ENCODE data around the gene EGFL7. TPM values are rescaled to one million over a fixed set of nuclear protein-coding genes. Genes with fewer than 3 reads are reported as not detected.

EGFL7 gene
- total and polyA plus RNA-seq, 12 donors, result 1.9 to 452 (median 79.5) TPM

DNA sequence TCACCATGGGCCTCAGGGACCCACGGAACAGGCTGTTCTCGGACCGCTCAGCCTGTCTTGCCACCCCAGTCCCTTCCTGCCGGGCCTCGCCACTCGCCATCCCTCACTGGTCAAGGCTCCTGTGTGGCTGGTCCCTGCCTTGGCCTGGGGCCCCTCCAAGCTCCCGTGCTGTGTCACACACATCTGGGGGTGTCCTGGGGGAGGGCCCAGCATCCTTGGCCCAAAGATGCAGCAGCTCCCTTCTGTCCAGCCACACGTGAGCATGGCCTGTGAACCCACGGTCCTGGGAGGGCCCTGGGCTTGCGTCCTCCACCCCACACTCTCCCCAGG is 425 bp upstream of the EGFL7 start:
- WGBS, 4 donors, result 65 to 73% (median 67%) methylated on average over 1 to 10 of the region's 10 CpGs
- intact Hi-C loops (cut with DNase I), result no loop called here
- Histone ChIP-seq H3K27ac (peak overlapping the region in 3 of 5 donors; percentile 31 to 89 (median 34)), H3K36me3 (replicated peaks in 1 of 2) (no peaks in the 10 kb centered on the region), H3K4me3 (no peak overlapping the region), H3K27me3 (peaks cover 36% of the 10 kb centered on the region), H3K4me1 (replicated peaks in 1 of 2) (no peaks in the 10 kb centered on the region), H3K9me3 (replicated peaks in 1 of 3) (no peaks in the 10 kb centered on the region)
- DNase-seq, result no peak
- no peak for TF ChIP-seq CTCF (IDR thresholded peaks at IDR 0.05)
- TF ChIP-seq POLR2A (IDR thresholded peaks at IDR 0.05), result no peak

- H3K4me3 ChIP-seq, result peak overlapping the region in 1 of 4 donors; percentile 52
- TF ChIP-seq CTCF (IDR thresholded peaks at IDR 0.05) (no peak), POLR2A (IDR thresholded peaks at IDR 0.05) (no peak)
- no peaks in the 10 kb centered on the region for H3K9me3 ChIP-seq (replicated peaks in 1 of 3)
- peaks cover 25% of the 10 kb centered on the region for H3K27me3 ChIP-seq
- H3K27ac ChIP-seq, result peak overlapping the region in 4 of 5 donors; percentile 4 to 89 (median 40)
- intact Hi-C loops (cut with DNase I), result no loop called here
- H3K4me1 ChIP-seq (replicated peaks in 1 of 2), result no peaks in the 10 kb centered on the region
- DNase-seq, result peak in 1 of 7 donors; percentile 1
- H3K36me3 ChIP-seq (replicated peaks in 1 of 2), result no peaks in the 10 kb centered on the region
- WGBS, 4 donors, result 75 to 80% (median 76%) methylated on average over 13 to 27 of the region's 27 CpGs
Observed at GRCh38 chr9:136664000-136664915, 1.5 kb downstream of the EGFL7 start.

DNA sequence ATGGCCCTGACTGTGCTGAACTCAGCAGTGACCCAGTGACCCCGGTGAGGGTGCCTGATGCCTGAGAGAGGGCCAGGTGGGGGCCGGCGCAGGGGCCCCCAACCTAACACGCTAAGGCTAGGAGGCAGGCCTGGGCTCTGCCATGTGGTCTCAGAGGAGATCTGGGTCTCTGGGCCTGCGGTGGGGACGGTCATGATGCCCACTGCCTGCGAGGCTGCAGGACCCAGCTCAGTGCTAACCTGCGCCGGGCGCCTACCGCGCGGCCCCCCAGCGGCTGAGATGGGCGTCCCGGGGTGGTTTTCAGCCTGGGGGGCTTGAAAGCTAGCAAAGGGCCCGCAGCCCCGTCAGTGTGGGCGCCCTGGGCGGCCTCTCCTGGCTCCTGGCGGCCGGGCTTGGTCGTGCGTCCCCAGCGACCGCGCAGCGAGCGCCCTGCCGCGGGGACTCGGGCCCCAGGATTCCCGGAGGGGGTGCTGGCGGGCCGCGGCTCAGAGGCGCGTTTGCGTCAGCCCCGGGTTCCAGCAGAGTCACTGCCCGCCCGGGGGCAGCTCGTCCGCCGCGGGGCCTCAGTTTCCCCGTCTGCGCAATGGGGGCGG is 2.5 kb downstream of the EGFL7 start:
- Histone ChIP-seq H3K4me3 (peak overlapping the region in 2 of 4 donors; percentile 7 to 52), H3K9me3 (replicated peaks in 1 of 3) (no peaks in the 10 kb centered on the region), H3K27me3 (peaks cover 18% of the 10 kb centered on the region), H3K4me1 (replicated peaks in 1 of 2) (no peaks in the 10 kb centered on the region), H3K36me3 (replicated peaks in 1 of 2) (no peaks in the 10 kb centered on the region), H3K27ac (peak overlapping the region in 2 of 5 donors; percentile 26 to 89)
- intact Hi-C loops (cut with DNase I), result no loop called here
- no peak for TF ChIP-seq POLR2A (IDR thresholded peaks at IDR 0.05)
- TF ChIP-seq CTCF (IDR thresholded peaks at IDR 0.05), result peak in 4 of 6 experiments; percentile 14 to 41 (median 20)
- 4 to 28% (median 10%) methylated on average over 2 to 49 of the region's 49 CpGs for WGBS, 4 donors
- DNase-seq, result no peak

- peaks cover 18% of the 10 kb centered on the region for H3K27me3 ChIP-seq
- peak overlapping the region in 1 of 5 donors; percentile 89 for H3K27ac ChIP-seq
- no peaks in the 10 kb centered on the region for H3K9me3 ChIP-seq (replicated peaks in 1 of 3)
- no peaks in the 10 kb centered on the region for H3K36me3 ChIP-seq (replicated peaks in 1 of 2)
- TF ChIP-seq CTCF (IDR thresholded peaks at IDR 0.05), result no peak
- TF ChIP-seq POLR2A (IDR thresholded peaks at IDR 0.05), result no peak
- intact Hi-C loops (cut with DNase I), result no loop called here
- WGBS, 4 donors, result 1 to 3% (median 1%) methylated on average over 8 to 102 of the region's 109 CpGs; no CpG with 5 or more reads in 1 of the 4 donors
- H3K4me1 ChIP-seq (replicated peaks in 1 of 2), result no peaks in the 10 kb centered on the region
- no peak for DNase-seq
- H3K4me3 ChIP-seq, result peak overlapping the region in 1 of 4 donors; percentile 63
Observed at GRCh38 chr9:136665704-136666371, 3.1 kb downstream of the EGFL7 start.

All from adrenal gland (tissue), 12 donors.